AG04450 (cell line): ENCODE measurements around the gene GPR158. TPM values are rescaled to one million over a fixed set of nuclear protein-coding genes. Genes with fewer than 3 reads are reported as not detected.

Experiments
- CTCF ChIA-PET: fragments of 300-600, 350-600 bp; formaldehyde crosslinking; extraction: SDS; loops from one replicate; lab custom pipeline; 2022; ENCODE audit warnings: antibody characterized with exemption, inconsistent platforms; lab: Charles Lee
- POLR2A ChIA-PET: fragments of 350-600 bp; formaldehyde crosslinking; extraction: SDS; loops from one replicate; lab custom pipeline; 2021; ENCODE audit warnings: antibody characterized with exemption, inconsistent platforms; lab: Yijun Ruan, JAX
- DNase-seq: peaks from one replicate; pipeline ENCODE4 v3.0.0-alpha.2; 2011; ENCODE audit warnings: low read depth, low spot score
- H3K27ac ChIP-seq: one replicate; pipeline ENCODE4 v1.5.1; 2012; ENCODE audit warnings: low read depth, low read length, control low read depth
- H3K27me3 ChIP-seq: one replicate; pipeline ENCODE4 v1.6.0; 2012; ENCODE audit warnings: low read length; ENCODE audit not compliant: control insufficient read depth, insufficient read depth
- H3K4me3 ChIP-seq: 2 replicates; pipeline ENCODE4 v1.5.1; 2011; ENCODE audit warnings: mild to moderate bottlenecking, low read depth, low read length, control low read depth
- H3K9me3 ChIP-seq: 2 replicates; pipeline ENCODE4 v1.5.1; 2012; ENCODE audit warnings: low read length; ENCODE audit not compliant: control insufficient read depth, insufficient read depth
- polyA plus RNA-seq: library from polyadenylated mRNA; depleted of rRNA; stranded (reverse); fragments of >200 nt; gene quantifications from 2 replicates; pipeline ENCODE4 v1.2.3, GENCODE V29; 2011
- TF ChIP-seq, protein P1 (sequence below): IDR thresholded peaks from 2 replicates; pipeline ENCODE4 v1.5.1; 2011; ENCODE audit warnings: low read depth, low read length, control low read depth, inconsistent platforms

Gene GPR158
- polyA plus RNA-seq, 1 experiment = not detected

DNA sequence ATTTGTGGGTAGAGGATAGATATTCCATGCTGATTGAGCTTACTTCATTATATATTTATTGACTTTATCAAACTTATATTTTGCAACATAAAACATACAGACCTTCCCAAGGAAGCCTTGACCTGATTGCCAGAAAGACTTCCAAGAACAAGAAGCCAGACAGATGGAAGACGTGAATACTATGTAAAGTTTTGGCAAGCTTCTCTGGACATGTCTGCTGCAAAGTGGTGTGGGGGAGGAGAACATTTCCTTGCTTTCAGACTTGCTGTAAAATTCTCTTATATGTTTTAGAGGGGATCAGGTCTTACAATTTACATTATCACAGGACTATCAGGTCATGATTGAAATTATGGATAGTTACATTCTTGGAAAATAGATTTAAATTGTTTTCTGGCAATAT lies 23.4 kb downstream of the GPR158 start:
- TF ChIP-seq, protein P1, sequence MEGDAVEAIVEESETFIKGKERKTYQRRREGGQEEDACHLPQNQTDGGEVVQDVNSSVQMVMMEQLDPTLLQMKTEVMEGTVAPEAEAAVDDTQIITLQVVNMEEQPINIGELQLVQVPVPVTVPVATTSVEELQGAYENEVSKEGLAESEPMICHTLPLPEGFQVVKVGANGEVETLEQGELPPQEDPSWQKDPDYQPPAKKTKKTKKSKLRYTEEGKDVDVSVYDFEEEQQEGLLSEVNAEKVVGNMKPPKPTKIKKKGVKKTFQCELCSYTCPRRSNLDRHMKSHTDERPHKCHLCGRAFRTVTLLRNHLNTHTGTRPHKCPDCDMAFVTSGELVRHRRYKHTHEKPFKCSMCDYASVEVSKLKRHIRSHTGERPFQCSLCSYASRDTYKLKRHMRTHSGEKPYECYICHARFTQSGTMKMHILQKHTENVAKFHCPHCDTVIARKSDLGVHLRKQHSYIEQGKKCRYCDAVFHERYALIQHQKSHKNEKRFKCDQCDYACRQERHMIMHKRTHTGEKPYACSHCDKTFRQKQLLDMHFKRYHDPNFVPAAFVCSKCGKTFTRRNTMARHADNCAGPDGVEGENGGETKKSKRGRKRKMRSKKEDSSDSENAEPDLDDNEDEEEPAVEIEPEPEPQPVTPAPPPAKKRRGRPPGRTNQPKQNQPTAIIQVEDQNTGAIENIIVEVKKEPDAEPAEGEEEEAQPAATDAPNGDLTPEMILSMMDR = no peak
- Histone ChIP-seq H3K4me3 (no peak overlapping the region), H3K27ac (no peak overlapping the region), H3K27me3 (no peaks in the 10 kb centered on the region), H3K9me3 (no peaks in the 10 kb centered on the region)
- ChIA-PET POLR2A (no interaction called here), CTCF (no interaction called here)
- DNase-seq = no peak

DNA sequence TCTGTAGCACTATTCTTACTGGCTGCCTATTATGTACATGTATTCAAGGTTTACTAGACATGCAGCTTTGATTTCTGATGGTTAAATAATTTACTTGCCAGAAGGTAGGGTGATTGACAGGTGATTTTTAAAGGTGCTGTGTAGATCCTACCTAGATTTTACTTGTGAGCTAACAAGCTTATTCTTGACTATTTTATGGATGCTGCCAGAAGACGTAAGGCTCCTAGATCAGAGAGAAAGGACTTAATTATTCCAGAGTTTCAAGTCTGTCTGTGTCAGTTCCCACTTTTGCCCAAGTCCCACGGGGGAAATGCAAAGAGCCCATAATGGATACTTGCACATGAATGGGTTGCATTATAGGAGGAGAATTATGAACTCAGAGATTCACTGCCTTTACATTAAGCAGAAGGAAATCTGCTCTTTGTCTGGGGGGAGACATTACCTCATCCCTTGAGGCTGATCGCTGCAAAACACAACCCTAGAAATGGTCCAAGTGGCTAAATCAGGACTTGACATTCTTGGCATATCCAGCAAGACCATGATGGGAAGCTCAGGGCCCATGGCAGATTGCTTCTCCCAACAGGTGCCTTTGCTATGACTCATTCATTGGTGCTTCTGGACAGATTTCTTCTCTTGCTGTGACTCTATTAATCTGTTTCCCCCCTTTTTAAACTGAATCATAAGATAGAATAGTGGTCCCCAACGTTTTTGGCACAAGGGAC lies 32.1 kb downstream of the GPR158 start:
- H3K9me3 ChIP-seq = no peaks in the 10 kb centered on the region
- no peak overlapping the region for H3K27ac ChIP-seq
- DNase-seq = no peak
- H3K27me3 ChIP-seq = no peaks in the 10 kb centered on the region
- CTCF ChIA-PET = no interaction called here
- no peak overlapping the region for H3K4me3 ChIP-seq
- TF ChIP-seq, protein P1 = no peak
- POLR2A ChIA-PET = no interaction called here

DNA sequence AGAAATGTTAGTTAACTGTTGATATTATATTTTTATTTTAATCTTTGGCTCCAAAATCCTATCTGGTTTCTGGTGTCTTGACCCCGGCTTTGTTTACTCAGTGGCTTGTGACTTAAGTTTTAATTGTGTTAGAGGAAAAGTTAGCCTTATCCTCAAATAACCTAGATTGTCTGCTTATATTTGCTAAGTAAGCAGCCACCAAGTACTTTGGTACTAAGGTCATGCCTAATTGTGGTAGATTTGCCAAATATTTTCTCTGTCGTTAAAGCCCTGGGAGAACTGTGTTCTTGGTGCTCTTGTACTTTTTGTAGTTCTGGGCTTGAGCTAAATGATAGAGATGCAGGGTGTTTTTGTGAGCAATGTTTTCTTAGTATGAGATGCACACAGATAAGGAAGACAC lies 34.8 kb downstream of the GPR158 start:
- no peak overlapping the region for H3K27ac ChIP-seq
- no peak overlapping the region for H3K4me3 ChIP-seq
- H3K27me3 ChIP-seq = no peaks in the 10 kb centered on the region
- TF ChIP-seq, protein P1 = no peak
- CTCF ChIA-PET = no interaction called here
- no peak for DNase-seq
- POLR2A ChIA-PET = no interaction called here
- H3K9me3 ChIP-seq = no peaks in the 10 kb centered on the region

DNA sequence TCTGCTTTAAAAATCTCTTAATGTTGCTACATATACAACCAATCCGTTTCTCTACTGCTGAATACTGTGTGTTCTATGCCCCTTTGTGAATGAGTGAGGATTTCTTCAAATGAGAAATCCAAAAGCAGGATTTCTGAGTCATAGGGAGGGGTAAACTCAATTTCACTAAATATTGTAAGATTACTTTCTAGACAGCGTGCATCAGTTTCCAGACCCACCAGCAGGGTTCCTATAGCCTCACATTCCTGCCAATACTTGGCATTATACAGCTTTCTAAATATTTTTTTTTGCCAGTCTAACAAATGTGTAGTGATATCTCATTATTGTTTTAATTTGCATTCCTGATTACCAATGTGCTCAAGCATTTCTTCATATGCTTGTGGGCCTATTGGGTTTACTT lies 35.5 kb downstream of the GPR158 start:
- no peak overlapping the region for H3K4me3 ChIP-seq
- ChIA-PET POLR2A (no interaction called here), CTCF (no interaction called here)
- no peaks in the 10 kb centered on the region for H3K9me3 ChIP-seq
- no peak overlapping the region for H3K27ac ChIP-seq
- TF ChIP-seq, protein P1 = no peak
- no peaks in the 10 kb centered on the region for H3K27me3 ChIP-seq
- no peak for DNase-seq

DNA sequence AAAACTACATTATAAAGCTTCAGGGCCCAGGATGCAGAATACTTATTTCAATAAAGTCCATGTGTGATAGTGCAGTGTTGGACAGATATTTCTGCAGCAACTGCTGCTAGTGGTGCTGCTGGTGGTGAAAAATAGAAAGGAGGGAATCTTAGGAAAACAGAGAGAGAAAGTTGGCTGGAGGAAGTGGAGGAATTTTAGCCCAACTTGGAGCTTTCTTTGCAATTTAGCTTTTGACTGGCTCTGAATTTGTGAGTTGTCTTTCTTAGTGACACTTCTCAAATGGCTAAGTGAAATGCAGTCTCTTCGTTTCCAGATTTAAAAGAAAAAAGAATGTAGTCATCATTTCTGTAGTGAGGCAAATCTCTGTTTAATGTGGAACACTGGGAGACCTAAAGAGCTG lies 45.4 kb downstream of the GPR158 start:
- Histone ChIP-seq H3K9me3 (no peaks in the 10 kb centered on the region), H3K4me3 (no peak overlapping the region), H3K27me3 (no peaks in the 10 kb centered on the region), H3K27ac (no peak overlapping the region)
- TF ChIP-seq, protein P1 = no peak
- CTCF ChIA-PET = interaction anchor here (1.4 kb wide), 1 partner anchor 9 kb away, joined by 3 read pairs; no protein-coding TSS in a partner anchor
- no peak for DNase-seq
- POLR2A ChIA-PET = no interaction called here
